HG03280 (cell line): ENCODE results near the gene C3AR1.

Experiments used
- ATAC-seq: cut with Tn5 transposase; IDR thresholded peaks from one replicate; pipeline ENCODE4 v1.9.1; 2021; ENCODE audit warnings: mild to moderate bottlenecking, moderate library complexity; ENCODE audit not compliant: unreplicated experiment

C3AR1 gene

DNA sequence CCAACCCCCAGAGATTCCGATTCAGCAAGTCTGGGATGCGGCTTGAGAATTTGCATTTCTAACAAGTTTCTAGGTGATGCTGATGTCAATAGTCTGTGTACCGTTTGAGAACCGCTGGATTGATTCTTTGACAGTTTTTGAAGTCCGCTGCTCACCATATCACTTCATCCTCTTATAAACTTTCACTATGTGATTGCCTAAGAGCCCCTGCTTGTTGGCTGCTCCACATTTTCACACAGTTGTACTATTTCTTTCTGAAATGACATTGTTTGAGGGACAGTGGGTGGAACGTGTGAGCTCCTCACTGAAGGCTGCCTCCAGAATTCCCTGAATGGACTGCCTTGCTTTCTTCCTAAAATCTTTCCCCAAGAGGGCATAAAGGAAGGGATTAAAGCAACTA, 7.7 kb downstream of the C3AR1 start:
- ATAC-seq = no peak

DNA sequence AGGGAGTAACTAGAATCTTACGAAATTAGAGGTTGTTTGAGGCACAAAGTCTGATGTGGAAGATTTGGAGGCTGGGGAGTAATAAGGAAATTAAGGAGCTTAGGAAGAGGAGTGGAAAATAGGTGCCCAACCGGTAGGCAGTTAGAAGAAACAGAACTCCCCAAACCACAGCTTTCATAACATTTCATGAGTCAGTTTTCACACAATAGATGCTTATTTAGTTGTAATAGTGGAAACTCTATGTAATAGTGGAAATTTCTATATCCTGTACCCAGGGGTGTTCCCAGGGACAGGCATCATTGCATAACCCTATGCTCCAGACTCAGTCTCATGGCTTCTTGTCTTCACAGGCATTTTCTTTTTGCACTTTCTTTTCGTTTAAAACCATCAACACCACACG, 8.3 kb downstream of the C3AR1 start:
- no peak for ATAC-seq

DNA sequence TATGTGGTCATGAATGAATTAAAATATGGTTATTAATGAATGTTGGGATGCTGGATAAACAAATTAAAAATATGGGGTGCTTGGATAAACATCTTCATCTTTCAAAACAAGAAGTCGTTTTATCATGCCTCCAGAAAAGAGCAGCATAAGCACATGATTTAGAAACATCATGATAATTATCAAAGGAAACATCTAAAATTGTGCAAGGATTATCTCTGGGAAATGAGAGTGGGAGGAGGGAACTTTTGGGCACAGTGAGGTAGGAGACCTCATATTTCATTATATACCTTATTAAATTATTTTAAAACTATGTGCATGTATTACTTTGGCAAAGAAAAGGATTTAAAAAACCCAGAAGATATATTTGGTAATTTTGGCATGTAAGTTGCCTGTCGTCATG, 8.9 kb downstream of the C3AR1 start:
- ATAC-seq = no peak

DNA sequence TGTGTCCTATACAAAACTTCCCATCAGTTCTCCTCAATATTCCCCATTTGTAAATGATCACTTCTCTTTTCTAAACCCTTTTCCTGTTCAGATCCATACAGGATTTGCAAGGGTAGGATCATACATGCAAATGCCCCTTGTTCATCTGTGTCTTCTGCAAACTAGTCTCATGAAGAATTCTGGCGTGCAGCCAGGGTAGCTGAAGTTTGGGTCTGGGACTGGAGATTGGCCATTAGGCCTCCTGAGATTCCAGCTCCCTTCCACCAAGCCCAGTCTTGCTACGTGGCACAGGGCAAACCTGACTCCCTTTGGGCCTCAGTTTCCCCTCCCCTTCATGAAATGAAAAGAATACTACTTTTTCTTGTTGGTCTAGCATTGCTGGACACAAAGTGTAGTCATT, 11.3 kb downstream of the C3AR1 start:
- ATAC-seq = no peak

DNA sequence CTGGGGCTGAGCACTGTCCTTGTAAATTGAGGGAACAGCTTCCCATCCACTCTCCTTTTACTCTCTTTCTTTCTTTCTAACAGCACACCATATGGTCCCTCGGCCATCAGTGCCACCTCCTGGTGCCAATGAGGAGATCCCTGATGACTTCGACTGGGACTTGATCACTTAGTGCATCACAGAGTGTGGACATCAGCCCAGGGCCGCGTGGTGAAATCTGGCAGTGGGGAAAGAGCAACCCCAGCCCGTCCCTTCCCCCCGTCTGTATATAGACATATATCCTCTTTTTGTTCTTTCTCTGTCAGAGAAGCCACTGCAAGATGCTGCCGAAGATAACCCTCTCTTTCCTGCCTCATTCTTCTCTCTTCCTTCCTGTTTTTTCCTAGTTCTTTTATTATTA, 13.5 kb downstream of the C3AR1 start:
- ATAC-seq = no peak

DNA sequence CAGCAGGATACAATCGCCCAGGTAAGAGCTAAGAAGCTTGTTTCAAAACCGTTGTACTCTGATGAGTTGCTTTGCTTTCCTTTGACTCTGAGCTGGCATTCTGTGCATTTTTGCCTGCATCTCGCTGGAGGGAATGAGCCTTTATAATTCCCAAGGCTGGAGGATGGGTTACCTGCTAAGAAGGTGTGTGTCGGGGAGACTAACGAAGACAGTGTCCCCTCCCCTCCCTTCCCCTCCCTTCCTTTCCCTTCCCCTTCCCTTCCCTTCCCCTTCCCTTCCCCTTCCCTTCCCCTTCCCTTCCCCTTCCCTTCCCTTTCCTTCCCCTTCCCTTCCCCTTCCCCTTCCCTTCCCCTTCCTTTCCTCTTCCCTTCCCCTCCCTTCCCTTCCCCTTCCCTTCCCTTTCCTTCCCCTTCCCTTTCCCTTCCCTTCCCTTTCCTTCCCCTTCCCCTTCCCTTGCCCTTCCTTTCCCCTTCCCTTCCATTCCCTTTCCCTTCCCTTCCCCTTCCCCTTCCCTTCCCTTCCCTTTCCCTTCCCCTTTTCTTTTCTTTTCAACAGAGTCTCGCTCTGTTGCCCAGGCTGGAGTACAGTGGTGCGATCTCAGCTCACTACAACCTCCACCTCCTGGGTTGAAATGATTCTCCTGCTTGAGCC, 15.4 kb downstream of the C3AR1 start:
- ATAC-seq = no peak

DNA sequence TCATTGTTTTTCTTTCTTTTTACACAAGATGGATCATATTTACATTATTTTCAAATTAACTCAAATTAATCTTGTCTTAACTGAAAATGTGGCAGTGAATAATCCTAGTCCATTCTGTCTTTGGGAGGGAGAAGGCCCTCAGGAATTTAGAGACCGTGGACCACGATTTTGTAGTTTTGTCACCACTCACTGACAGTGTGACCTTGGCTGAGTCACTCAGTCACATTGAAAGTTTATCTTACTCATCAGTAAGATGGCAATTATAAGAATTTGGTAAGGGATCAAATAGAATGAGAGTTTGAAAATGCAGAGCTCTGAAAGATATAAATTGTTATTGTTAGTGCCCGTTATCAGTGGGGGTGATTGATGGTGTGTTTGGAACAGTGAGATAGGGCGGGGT, 17.3 kb downstream of the C3AR1 start:
- no peak for ATAC-seq

DNA sequence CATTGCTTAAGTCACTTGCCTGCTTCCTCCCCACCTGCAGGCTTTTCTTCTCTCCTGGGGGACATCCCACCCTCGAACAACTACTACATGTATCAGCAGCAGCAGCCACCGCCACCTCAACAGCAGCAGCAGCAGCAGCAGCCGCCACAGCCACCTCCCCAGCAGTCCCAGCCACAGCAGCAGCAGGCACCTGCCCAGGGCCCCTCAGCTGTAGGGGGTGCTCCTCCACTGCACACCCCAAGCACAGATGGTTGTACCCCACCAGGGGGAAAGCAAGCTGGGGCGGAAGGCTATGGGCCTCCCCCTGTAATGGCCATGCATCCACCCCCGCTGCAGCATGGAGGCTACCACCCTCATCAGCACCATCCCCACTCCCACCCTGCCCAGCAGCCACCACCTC, 18.3 kb downstream of the C3AR1 start:
- no peak for ATAC-seq

DNA sequence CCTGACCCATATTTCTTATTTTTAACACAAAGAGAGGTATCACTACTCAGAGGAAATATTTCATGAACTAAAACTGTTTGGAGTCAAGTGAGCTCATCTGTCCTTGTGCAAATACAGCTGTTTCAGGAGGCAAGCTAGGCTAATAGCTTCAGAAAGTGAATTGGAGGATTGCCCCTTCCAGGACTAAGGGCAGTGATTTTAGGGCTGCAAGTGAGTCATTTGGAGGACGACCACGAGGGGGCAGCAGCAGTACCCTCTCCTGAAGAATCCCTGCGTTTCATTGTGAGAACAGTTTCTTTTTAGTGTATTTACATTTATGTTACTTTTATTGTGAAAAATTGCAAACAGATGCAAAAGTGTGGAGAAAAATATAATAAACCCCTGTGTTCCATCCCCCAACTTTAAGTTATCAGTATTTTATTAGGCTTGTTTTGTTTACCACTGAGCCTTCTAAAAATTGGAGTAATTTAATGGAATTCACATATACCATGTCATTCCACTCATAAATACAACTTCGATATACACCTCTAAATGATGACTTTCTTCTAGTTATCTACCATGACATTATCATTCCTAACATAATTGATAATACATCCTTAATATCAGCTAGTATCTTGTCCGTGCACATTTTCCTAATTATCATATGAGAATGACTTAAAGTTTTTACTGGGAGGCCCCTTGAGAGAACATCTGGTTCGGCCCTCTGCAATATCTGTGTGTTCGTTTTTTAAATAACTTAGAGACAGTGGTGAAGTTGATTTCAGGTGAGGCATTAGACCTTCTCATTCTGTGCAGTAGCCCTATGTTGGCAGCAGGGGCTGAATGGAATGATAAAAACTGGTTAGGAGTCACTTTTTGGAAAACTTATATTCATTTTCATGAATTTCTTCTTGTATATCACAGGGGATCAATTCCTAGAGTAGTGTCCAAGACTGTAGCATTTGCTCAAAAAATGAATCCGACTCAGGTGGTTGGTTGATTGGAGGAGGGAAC, 19.9 kb downstream of the C3AR1 start:
- no peak for ATAC-seq

DNA sequence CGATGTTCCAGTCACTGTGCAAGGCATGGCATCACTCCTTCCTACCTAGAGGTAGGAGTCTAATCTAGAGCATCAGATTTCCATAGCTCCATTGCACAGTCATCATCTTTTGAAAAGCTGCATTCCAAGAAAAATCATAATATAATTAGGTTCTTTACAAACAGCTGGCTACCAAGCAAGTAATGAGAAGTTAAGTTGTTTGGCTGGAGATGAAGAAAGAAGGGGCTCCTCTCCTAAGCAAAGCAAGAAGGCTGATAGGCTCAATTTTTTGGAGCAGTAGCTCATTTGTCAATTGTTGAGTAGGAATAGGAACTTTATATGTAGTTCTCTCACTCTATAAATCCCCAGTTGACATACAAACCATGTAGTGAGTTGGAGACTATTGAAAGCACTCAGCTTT, 25.4 kb downstream of the C3AR1 start:
- no peak for ATAC-seq

DNA sequence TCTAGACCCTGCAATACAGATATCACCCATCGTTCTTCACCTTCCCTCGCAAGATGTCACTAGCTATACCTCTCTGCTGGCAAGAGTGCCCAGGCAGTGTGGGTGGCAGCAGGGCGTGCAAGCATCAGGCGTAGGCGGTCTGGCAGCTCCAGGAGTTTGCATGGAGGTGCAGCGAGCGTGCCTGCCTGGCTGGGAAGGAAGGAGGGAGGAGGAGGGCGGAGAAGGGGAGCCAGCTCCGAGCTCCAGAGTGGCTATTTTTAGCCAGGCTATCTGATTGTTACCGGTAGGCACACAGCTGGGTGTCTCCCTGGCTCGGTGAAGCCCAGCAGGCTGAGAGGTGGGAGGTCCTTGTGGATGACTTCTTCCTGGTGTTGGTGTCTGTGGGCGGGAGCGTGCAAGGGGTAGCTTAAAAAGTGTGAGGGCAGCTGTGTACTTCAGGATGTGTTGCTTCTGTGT, 27.5 kb downstream of the C3AR1 start:
- ATAC-seq = no peak

DNA sequence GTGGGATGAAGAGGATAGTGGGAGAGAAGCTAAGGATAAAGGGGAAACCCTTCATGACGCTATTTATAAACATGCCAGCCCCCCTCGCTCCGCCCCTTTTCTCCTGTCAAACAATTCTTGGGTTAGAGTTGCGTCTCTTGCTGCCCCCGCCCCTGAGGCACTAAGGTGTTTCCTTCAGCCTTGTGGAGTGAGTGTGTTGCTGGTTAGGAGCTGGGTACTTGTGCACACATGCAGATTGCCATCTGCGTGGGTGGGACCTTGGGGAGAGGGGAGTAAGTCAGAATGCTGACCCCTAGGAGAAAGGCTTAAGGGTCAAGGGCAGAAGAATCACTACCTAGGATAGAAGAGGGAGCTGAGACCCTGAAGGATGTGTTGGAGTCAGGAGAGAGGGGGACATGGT, 28.2 kb downstream of the C3AR1 start:
- ATAC-seq = no peak

DNA sequence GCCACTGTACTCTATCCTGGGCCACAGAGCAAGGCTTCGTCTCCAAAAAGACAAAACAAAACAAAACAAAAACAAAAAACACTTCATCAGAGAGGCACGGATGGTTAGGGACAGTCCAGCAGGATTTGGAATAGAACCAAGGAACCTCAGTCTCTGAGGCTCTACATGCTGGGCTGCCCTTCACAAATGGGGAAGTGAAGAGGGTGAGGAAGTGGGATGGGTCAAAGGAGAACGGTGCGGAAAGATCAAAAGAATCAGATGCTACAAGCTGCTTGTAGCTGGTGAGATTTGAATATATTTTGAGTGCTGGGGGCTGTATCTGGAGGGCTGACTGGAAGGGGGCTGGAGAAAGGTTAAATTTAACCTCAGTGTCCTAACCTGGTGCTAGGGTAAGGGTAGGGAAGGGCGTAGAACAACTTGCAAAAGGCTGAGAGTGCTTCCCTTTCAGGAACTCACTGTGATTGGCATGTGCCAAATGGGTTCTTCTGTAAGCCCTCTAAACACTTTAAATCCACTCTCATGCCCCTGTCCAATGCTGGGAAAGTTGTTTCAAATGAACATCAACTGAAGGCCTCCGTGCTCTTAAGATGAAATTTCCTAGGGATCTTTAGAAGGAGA, 29.0 kb downstream of the C3AR1 start:
- ATAC-seq = no peak

DNA sequence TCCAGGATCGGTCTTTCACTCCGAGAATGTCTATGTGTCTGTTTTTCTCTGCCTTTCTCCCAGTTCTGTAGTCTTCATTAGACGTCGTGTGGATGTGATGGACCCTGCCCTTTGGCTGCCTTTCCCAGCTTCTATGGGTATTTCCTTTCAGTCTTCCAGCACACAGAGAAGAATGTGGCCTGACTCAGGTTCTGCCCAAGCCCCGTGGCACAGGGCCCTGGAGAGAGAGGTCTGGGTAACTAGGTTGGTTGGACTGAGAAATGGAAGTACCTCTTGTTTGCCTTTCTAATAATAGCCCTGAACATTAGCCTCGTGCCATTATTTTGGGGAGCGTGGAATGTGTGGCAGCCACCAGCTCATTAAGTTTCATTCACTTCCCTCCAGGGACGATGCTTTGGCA, 29.8 kb downstream of the C3AR1 start:
- ATAC-seq = no peak

DNA sequence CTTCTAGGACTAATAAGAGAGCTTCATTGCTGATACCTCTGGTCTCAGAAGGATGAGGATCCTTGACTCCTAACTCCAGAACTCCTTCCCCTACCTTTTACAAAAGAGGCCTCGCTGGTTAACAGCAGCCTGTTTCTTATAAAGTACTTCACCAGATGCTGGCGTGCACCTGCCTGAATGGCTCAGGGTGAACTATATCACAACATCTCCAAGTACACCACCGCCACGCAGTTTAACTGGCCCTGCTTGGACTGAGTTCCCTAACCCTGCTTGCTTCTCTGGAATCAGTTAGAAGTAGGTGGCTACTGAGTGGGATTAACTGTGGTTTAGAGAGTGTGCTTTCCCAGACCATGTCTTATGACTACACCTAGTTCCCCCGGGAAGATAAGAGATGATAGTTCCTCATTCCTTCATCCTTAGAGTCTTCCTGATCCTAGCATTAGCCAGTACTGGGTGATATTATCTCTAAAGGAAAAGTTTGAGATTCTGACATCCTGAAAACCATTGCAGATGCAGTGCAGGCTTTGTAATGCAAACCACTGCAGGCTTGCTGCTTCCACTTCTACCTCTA, 30.6 kb downstream of the C3AR1 start:
- no peak for ATAC-seq

DNA sequence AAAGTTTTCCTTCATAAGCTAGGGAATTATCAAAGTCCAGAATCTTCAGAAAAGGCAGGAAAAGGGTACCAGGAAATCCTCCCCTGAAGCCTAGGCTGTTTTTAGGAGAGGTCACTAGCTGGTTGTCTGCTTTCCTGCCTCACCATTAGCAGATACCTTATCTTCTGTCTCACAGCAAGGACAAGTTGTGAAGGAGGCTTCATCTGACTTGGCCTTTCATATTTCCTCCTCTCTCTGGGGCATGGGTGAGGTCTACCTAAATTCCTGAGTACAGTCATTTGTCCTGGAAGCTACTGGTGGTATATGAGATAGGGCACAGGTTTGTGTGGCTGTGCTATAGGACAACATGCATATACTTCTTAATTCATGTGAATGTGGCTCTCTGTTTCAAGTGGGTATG, 31.4 kb downstream of the C3AR1 start:
- no peak for ATAC-seq

DNA sequence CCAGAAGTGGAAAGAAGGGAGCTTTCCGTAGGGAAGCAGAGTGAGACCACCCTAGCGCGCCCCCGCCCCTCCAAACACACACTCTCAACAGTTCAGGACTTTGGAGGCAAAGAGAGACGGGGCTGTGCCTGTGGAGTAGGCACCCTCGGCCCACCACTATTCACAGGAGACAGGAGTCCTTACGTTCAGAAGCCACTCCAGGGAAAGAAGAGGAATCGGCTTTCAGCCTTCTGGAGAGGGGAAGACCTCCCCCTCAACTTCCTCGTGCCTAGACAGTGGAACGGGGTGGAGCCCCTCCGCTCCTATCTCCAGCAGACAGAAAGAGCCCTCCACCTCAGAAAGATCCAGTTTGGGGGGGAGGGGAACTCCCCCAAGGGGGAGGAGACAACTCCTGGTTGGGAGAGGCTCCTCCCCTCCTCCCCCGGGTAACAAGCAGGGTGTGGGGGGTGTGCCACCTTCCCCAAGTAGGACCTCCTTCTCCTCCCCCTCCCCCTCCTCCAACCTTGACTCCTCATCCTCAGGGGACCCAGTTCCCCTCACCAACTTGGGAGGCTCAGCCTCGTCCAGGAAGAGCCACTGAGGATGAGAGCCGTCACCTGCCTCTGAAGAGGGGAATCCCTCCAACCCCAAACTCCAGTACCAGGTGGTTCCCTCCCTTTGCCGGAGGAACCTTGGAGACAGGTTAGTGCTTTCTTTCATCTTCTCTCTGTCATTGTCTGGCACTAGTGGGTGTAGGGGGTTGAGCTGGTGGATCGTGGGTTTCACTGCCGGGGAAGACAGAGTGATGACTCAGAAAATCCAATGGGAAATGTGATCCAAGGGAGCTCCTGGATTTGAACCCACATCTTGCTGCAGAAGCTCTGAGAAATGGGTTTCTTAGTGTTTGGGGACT, 32.8 kb downstream of the C3AR1 start:
- peak; percentile 16 for ATAC-seq

DNA sequence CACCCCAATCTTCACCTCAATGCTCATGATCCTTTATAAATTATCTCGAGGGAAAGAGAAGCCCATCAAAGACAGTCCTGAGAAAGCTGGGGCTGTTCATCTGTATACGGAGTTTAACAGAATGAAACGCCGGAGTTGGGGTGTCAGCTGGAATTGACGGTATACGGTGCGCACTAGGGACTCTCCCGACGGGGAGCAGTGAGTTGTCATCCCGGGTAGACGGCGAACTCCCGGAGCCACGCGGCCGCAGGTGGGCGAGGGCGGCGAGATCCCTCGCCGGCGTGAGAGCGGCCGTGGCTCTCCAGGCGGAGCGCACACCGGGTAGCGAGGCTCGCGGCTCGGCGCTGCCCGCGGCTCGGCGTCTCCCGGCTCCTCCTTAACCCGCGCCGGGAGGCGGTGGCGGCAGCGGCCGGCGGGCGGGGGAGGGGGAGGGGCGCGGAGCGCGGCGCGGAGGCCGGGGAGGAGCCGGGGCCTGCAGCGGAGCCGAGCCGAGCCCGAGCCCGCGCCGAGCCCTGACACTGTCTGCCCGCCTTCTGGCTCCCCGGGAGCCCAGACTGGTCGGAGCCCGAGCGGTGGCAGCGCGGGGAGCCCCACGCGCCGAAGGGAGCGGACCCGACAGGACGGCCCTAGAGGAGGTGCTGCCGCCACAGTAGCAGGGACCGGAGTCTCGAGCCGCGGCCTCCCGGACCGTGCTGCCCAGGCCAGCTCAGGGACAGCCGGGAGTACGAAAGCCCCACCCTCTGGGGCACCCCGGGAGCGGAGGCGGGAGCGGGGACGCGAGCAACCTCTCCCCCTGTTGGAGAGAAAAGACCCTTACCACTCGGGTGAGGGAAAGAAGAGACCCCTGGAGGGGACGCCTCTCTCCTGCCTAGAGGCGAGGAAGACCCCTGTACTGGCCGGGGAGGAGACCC, 33.7 kb downstream of the C3AR1 start, which contains the start of gene FOXJ2:
FOXJ2 (plus strand) TSS at position 475 of the 911 bp plus-strand sequence. CDS start 7,117 bp downstream, outside the sequence.
- peak; percentile 78 for ATAC-seq

DNA sequence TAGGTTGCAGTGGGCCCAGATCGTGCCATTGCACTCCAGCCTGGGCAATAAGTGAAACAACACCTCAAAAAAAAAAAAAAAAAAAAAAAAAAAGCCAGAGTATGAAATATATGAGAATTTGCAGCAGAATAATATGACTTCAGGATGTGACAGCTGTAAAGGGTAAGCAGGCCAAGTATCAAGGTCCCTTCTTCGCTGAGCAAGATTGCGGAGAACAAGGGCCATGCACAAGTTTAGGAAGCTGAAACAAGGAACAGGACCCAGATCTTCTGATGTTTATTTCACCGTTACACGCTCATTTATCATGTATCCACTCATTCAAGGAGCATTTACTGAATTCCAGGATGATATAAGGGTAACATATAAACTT, 34.3 kb downstream of the C3AR1 start:
- no peak for ATAC-seq
